Ectodermal cell (in vitro differentiated cells): ENCODE data around the gene SF3B6. TPM values are rescaled to one million over a fixed set of nuclear protein-coding genes. Genes with fewer than 3 reads are reported as not detected.

Experiments used
- H3K27ac ChIP-seq: 2 replicates; pipeline ENCODE4 v1.7.0; 2013; ENCODE audit warnings: mild to moderate bottlenecking, low read depth, low read length; ENCODE audit not compliant: insufficient read depth, poor library complexity, severe bottlenecking
- H3K27me3 ChIP-seq: 2 replicates; pipeline ENCODE4 v1.7.0; 2013; ENCODE audit warnings: mild to moderate bottlenecking, low read length; ENCODE audit not compliant: insufficient read depth, control insufficient read depth, poor library complexity, severe bottlenecking
- H3K36me3 ChIP-seq: one replicate; pipeline ENCODE4 v1.7.0; 2013; ENCODE audit warnings: low read length; ENCODE audit not compliant: control insufficient read depth, insufficient read depth
- H3K4me1 ChIP-seq: one replicate; pipeline ENCODE4 v1.7.0; 2013; ENCODE audit warnings: low read length; ENCODE audit not compliant: control insufficient read depth, insufficient read depth
- H3K4me3 ChIP-seq: 2 replicates; pipeline ENCODE4 v1.7.0; 2013; ENCODE audit warnings: low read depth, low read length, control low read depth; ENCODE audit not compliant: insufficient read depth
- H3K9me3 ChIP-seq: 2 replicates; pipeline ENCODE4 v1.7.0; 2013; ENCODE audit warnings: mild to moderate bottlenecking, low read length, moderate library complexity; ENCODE audit not compliant: control insufficient read depth
- WGBS, 2 experiments: methylation state at CpG; one replicate each; pipeline ENCODE4 v1.1.7; 2013; ENCODE audit warnings: missing lambda C conversion rate in 2 of 2; 5-methylcytosine and 5-hydroxymethylcytosine counted together
- polyA plus RNA-seq, 4 experiments: library from polyadenylated mRNA; stranded (reverse); fragments of 50-300 nt; gene quantifications; one replicate each; pipeline ENCODE4 v1.2.3, GENCODE V29; 2013

The SF3B6 gene
- polyA plus RNA-seq (2013, experiment 1 of 4), result 174 TPM
- 177 TPM for polyA plus RNA-seq (2013, experiment 2 of 4)
- polyA plus RNA-seq (2013, experiment 3 of 4), result 168 TPM
- 181 TPM for polyA plus RNA-seq (2013, experiment 4 of 4)

DNA sequence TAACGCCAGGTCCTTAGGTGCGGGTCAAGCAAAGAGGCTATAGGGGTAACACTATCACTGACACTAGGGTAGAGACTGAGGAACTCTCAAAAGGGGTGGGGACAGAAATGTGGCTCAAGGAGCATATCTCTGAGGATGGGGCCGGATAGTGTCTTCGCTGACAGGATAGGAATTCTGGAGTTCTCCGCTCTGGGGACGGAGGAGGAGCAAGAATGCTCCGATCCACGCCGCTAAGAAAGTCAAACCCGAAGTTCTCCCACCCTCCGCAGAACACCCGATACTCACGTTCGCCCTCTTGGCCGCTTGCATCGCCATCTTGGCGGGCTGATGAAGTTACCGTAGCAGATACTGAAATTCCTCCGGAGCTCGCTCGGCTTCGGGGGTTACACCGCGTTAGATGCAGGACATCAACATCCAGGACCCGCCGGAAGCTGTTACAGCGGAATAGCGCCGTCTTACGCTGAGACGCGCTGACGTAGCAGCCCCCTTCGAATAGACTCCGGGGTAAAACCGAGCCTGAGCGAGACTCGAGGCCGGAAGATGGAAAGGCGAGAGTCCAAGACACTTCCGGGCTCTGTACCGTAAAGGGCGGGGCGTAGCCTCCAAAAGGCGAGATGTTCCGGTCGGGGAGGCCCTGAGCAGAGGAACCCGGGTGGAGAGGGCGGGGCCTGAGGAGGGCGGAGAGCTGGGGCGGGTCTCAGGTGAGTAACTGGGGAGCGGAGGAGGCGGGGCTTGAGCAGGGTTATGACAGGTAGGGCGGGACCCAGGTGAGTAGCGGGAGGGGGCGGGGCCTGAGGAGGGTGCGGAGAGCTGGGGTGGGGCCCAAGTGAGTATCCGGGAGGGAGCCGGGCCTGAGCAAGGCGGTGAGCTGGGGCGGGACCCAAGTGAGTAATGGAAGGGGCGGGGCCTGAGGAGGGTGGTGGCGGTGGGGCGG is at the start of gene SF3B6:
Gene SF3B6 (minus strand): TSS at position 412 of the 934 bp plus-strand sequence. CDS start 97 bp downstream, at position 315.
- Histone ChIP-seq H3K4me3 (peak within 1 kb of the TSS; percentile 70), H3K36me3 (peaks cover 6% of the 10 kb centered on the region), H3K9me3 (no peaks in the 10 kb centered on the region), H3K4me1 (peaks cover 12% of the 10 kb centered on the region), H3K27me3 (no peaks in the 10 kb centered on the region), H3K27ac (peak within 1 kb of the TSS; percentile 71)
- 1% methylated on average over 64 of the region's 64 CpGs for WGBS, 2 experiments

GRCh38 chr2:24123922-24124580 is 47.9 kb upstream of the SF3B6 start:
- Histone ChIP-seq H3K9me3 (no peaks in the 10 kb centered on the region), H3K4me3 (peak overlapping the region; percentile 68), H3K27me3 (no peaks in the 10 kb centered on the region), H3K27ac (peak overlapping the region; percentile 66), H3K36me3 (no peaks in the 10 kb centered on the region), H3K4me1 (no peaks in the 10 kb centered on the region)
- WGBS, 2 experiments, result 32 to 35% methylated on average over 9 of the region's 9 CpGs

DNA sequence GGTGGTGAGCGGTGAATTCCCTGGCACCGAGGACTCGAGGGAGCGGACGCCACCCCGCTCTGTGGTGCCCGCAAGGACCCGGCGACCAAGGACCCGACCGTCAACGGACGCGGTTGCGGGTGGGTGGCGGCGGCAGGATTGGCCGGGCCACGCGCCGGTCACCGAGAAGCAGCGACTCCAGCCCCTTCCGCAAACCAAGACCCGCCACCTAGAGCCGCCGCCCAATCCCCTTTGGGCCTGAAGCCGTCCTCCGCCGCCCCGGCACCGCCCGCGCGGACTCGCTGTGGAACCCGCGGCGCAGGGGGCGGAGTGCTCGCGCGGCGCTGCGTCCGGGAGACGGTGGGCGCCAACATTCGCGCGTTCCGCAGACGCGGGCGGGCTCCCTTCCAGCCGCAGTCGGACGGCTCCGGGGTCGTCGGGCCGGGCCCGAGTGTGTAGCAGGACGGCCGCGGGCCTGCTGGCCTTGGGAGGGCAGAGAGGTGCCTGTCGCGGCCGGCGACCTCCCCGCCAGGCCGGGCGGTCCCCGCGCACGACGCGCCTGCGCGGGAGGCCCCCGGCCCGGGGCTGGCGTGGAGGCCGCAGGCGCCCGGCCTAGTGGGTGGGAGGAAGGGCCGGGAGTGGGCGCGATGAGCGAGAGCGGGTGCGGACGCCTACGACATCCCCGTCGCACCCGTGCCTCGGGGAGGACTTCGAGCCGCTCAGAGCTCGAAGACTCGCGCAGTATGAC is 47.2 kb upstream of the SF3B6 start, which contains the start of the genes FAM228B and PFN4:
Gene FAM228B (plus strand): TSS at position 275 of the 727 bp plus-strand sequence. CDS start 893 bp downstream, outside the sequence.
Gene PFN4 (minus strand): TSS at position 140 of the 727 bp plus-strand sequence. CDS start 799 bp downstream, outside the sequence.
- H3K36me3 ChIP-seq, result no peaks in the 10 kb centered on the region
- H3K27ac ChIP-seq, result peak within 1 kb of the TSS; percentile 72
- H3K27me3 ChIP-seq, result no peaks in the 10 kb centered on the region
- 1% methylated on average over 103 of the region's 103 CpGs for WGBS, 2 experiments
- no peaks in the 10 kb centered on the region for H3K9me3 ChIP-seq
- no peaks in the 10 kb centered on the region for H3K4me1 ChIP-seq
- peak within 1 kb of the TSS; percentile 68 for H3K4me3 ChIP-seq

DNA sequence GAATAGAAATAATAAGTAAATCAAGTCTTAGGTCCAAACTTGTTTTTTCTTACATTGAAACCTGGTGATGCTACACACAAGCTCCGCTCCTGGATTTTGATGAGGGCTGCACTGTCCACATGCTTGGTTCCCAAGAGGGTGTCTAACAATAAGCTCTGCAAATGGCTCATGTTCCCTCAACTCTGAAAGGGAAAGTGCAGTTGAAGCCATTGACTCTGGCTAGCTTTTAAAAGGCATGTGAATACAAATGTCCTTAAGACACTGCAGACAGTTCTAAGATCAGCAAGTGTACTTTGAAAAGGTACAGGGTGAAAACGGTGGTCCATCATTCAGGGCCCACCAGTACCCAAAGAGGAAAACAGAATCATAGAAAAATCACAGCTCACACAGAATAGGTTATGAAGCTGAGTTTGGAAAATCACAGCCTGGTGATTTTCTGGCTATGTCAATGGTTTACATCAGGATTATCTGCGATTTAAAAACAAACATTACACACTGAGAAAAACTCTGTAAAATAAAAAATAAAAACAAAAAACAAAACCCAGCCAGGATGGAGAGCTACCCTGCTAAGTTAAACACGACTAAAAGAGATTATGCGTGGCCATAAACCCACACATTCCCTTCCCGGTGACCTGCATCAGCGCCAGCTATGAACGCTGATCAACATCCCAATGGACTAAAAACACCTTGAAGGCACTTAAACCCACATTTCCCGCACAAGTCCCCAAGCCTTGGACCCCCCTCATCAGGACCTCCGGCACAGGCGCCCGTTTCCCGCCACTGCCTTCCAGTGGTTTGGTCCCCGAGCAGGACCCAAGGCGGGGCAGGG is 46.5 kb upstream of the SF3B6 start:
- 34 to 36% methylated on average over 15 of the region's 15 CpGs for WGBS, 2 experiments
- no peak overlapping the region for H3K27ac ChIP-seq

DNA sequence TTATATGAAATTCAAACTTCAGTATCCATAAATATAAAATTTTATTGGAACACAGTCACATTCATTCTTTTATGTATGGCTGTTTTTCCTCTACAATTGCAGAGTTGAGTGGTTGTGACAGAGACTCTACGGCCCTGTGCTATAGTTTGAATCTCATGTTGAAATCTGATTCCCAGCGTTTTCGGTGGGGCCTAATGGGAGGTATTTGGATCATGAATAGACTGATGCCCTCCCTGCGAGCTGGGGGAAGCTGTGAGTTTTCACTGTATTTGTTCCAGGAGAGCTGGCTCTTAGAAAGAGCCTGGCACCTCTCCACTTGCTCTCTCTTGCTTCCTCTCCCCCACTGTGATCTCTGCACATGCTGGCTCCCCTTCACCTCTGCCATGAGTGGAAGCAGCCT is 45.3 kb upstream of the SF3B6 start:
- 29 to 46% methylated on average over 4 of the region's 4 CpGs for WGBS, 2 experiments
- no peak overlapping the region for H3K4me3 ChIP-seq

More for the DNA sequence above, 46.5 kb upstream of the SF3B6 start:
- no peaks in the 10 kb centered on the region for H3K27me3 ChIP-seq
- H3K9me3 ChIP-seq, result no peaks in the 10 kb centered on the region
- H3K4me3 ChIP-seq, result peak overlapping the region; percentile 68
- H3K36me3 ChIP-seq, result no peaks in the 10 kb centered on the region
- no peaks in the 10 kb centered on the region for H3K4me1 ChIP-seq

GRCh38 chr2:24121066-24121465 is 44.9 kb upstream of the SF3B6 start:
- Histone ChIP-seq H3K4me3 (no peak overlapping the region), H3K27me3 (no peaks in the 10 kb centered on the region), H3K4me1 (no peaks in the 10 kb centered on the region), H3K36me3 (no peaks in the 10 kb centered on the region), H3K9me3 (no peaks in the 10 kb centered on the region), H3K27ac (no peak overlapping the region)
- 93 to 98% methylated on average over 4 of the region's 5 CpGs for WGBS, 2 experiments

More for the DNA sequence above, 45.3 kb upstream of the SF3B6 start:
- Histone ChIP-seq H3K27me3 (no peaks in the 10 kb centered on the region), H3K9me3 (no peaks in the 10 kb centered on the region), H3K36me3 (no peaks in the 10 kb centered on the region), H3K4me1 (no peaks in the 10 kb centered on the region), H3K27ac (no peak overlapping the region)

- WGBS, 2 experiments, result 98 to 100% methylated on average over 1 of the region's 1 CpG
- Histone ChIP-seq H3K4me1 (no peaks in the 10 kb centered on the region), H3K27ac (no peak overlapping the region), H3K36me3 (no peaks in the 10 kb centered on the region), H3K27me3 (no peaks in the 10 kb centered on the region), H3K9me3 (no peaks in the 10 kb centered on the region), H3K4me3 (no peak overlapping the region)
Measured at GRCh38 chr2:24117902-24118301, 41.8 kb upstream of the SF3B6 start.

- H3K36me3 ChIP-seq, result no peaks in the 10 kb centered on the region
- no peak overlapping the region for H3K27ac ChIP-seq
- no peaks in the 10 kb centered on the region for H3K9me3 ChIP-seq
- H3K27me3 ChIP-seq, result no peaks in the 10 kb centered on the region
- H3K4me3 ChIP-seq, result no peak overlapping the region
- 0 to 50% methylated on average over 1 to 2 of the region's 2 CpGs for WGBS, 2 experiments
- no peaks in the 10 kb centered on the region for H3K4me1 ChIP-seq
Measured at GRCh38 chr2:24115057-24115456, 38.9 kb upstream of the SF3B6 start.

- Histone ChIP-seq H3K27me3 (no peaks in the 10 kb centered on the region), H3K4me1 (no peaks in the 10 kb centered on the region), H3K36me3 (no peaks in the 10 kb centered on the region), H3K4me3 (no peak overlapping the region), H3K27ac (no peak overlapping the region), H3K9me3 (no peaks in the 10 kb centered on the region)
- WGBS, 2 experiments, result 92% methylated on average over 2 of the region's 2 CpGs
Measured at GRCh38 chr2:24111407-24111901, 35.3 kb upstream of the SF3B6 start.
